Esophagus squamous epithelium (tissue), 4 donors: ENCODE results near the gene ADAMTS8.

Experiments
- POLR2A ChIP-seq, 4 donors: fragments of 450-650 bp; IDR thresholded peaks; one replicate each; pipeline ENCODE4 v1.6.1; 2017; ENCODE audit warnings: antibody characterized with exemption in 4 of 4, mild to moderate bottlenecking in 4 of 4, moderate library complexity in 3 of 4
- TF ChIP-seq, protein P1 (sequence below), 6 experiments: fragments of 450-650 bp in 4 of 6; fragments of 200-600 bp in 2 of 6; sonication (generic) in 2 of 6; IDR thresholded peaks; one replicate each; pipeline ENCODE4 v1.5.1; 2016 to 2019; ENCODE audit warnings: antibody characterized with exemption in 6 of 6, mild to moderate bottlenecking in 4 of 6, moderate library complexity in 4 of 6

GRCh38 chr11:130416906-130417305 is 11.5 kb downstream of the ADAMTS8 start:
- TF ChIP-seq, protein P1, sequence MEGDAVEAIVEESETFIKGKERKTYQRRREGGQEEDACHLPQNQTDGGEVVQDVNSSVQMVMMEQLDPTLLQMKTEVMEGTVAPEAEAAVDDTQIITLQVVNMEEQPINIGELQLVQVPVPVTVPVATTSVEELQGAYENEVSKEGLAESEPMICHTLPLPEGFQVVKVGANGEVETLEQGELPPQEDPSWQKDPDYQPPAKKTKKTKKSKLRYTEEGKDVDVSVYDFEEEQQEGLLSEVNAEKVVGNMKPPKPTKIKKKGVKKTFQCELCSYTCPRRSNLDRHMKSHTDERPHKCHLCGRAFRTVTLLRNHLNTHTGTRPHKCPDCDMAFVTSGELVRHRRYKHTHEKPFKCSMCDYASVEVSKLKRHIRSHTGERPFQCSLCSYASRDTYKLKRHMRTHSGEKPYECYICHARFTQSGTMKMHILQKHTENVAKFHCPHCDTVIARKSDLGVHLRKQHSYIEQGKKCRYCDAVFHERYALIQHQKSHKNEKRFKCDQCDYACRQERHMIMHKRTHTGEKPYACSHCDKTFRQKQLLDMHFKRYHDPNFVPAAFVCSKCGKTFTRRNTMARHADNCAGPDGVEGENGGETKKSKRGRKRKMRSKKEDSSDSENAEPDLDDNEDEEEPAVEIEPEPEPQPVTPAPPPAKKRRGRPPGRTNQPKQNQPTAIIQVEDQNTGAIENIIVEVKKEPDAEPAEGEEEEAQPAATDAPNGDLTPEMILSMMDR (IDR thresholded peaks at IDR 0.05): no peak
- TF ChIP-seq POLR2A (IDR thresholded peaks at IDR 0.05): no peak
